COLO668 (cell line): ENCODE results near the gene ARL9.

Experiments
- DNase-seq: peaks from one replicate; lab custom pipeline; 2025; ENCODE audit not compliant: unreplicated experiment; lab: John Stamatoyannopoulos, UW

ARL9 gene

DNA sequence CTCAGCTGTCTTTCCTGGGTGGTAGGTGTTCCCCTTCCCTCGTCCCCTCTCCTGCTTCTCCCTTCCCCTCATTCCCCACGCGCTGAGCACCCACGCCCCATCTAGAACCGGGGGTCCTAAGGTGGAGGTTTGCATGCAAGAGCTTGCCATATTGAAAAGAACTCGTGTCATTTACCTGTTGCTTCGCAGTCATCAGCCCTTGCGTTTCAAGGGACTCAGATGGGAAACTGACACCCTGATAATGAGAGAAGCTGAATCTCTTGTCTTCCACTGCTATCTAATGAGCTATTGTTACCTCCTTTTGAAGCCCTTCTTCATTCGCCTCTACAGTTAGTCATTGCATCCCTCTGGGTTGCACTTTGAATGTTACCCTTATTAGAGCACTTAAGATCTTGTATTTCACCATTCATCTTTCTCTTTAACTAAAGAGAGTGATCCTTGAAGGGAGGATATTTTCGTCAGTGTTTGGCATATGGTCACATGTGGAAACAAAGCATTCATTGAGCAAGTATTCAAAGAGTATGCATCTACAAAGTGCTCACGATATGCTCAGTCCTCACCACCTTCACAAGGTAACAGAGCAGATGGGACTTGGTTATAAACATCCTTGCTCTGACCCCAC lies 25.7 kb downstream of the ARL9 start:
- DNase-seq: no peak

DNA sequence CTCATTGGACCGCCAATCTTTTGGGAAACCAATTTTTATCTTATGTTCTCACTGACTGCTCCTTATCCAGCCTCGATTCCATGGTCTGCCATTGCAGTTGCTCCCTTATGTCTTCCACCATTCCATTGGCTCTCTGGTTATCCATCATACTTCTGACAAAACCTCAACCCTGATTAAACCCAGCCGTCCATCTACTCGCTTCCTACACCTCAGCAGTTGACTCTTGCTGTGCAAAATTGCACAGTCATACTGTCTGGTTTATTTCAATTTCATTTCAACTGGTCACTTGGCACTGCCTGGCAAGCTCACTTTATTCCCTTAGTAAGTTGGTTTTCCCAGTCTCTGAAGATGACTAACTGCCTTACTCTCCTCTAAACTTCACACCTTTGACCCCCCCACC lies 26.2 kb downstream of the ARL9 start:
- DNase-seq: no peak

DNA sequence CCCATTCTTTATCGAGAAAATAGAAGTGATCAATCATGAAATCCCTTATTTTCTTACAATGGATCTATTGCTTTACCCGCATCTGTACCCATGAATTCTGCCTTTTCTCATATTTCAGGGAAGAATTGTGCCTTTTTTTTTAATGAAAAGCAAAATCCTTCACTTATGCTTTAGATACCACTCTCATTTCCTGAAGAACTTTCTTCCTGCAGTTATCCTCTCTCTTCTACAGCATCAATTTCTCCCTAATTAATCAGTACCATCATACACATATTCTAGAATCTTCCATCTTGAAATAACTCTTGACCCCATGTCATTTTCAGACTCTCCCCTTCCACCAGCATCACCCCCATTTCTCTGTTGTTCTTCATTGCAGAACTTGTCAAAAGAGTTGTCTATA lies 26.6 kb downstream of the ARL9 start:
- no peak for DNase-seq

DNA sequence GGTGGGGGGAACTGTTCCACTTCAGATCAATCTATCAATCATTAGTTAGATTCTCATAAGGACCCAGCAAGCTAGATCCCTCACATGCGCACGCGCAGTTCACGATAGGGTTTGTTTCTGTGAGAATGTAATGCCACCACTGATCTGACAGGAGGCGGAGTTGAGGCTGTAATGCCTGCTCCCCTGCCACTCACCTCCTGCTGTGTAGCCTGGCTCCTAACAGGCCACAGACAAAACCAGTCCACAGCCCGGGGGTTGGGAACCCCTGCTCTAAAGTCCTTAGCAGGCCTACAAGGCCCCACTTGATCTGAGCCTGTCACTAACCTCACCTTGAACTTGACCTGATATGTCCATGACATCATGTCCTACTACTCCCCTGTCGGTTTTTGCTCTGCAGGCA lies 30.3 kb downstream of the ARL9 start:
- no peak for DNase-seq

DNA sequence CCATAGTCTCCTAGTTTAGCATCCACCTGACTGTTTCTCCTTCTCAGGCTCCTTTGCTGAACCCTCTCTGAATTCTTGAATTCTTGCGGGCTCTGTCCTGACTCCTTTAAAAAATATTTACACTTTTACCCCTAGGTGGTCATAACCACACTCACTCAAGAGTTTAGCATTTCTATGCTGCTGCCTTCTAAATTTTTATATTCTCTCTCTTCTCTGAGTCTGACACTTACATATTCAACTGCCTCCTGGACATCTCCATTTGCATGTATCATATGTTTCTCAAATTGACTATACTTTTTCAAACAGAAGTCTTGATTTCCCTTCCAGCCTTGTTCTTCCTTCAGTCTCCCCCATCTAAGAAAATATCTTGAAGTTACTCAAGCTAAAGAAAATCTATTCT lies 31.6 kb downstream of the ARL9 start:
- no peak for DNase-seq

DNA sequence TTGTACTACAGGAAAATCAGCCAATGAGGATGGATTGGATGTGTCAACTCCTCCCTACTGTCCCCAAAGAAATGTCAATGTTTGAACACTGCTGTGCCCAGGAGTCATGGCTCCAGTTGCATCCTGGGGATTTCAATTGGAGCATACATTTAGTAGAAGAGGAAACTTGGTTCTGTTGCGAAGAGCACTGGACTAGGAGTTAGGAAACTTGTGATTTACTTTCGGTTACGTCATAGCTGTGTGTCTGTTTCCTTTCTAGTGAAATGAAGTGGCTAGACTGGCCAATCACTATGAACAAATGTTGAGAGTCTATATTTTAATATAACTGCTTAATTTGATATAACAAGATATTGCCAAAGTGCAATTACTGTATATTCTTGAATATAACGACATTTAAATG lies 35.2 kb downstream of the ARL9 start:
- no peak for DNase-seq

DNA sequence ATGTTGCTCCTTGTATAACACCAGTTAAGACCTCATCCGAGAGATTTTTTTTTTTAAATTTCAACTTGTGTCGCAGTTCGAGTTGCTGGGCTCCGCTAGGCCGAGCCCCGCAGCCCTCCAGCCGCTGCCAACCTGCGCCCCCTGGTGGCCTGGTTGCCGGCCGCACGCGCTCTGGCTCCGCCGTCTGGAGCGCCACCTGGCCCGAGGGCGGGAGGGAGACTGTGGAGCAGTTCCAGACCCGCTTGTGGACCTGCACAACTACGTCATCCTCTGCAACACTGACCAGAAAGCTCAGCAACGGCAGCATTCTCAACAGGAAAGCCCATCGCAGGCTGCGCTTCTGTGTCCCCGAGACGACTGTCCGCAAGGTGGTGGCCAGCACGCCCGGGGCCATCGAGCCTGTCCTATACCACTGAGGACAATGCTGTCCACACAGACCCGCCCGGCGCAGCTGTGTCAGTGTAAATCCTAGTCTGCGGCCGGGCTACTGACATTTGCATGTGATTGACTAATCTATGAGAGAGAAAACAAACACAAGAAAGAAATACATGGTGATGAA lies 39.1 kb downstream of the ARL9 start:
- peak; percentile 80 for DNase-seq

DNA sequence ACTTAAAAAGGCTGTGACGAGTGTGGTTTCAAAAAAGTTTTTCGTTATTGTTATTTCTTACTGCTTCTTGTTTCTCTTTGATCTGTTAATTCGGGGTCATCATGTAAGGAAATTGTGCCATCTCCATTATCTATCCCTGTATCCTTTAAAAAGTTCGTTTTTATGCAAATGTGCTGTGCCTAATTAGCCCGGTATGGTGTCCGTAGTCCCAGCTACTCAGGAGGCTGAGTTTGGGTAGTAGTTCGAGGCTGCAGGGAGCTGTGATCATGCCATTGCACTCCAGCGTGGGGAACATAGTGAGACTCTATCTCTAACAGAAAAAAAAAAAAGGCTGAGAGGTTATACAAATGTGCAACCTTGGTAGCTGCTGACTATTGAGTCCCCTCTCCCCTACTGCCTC lies 45.1 kb downstream of the ARL9 start:
- no peak for DNase-seq

DNA sequence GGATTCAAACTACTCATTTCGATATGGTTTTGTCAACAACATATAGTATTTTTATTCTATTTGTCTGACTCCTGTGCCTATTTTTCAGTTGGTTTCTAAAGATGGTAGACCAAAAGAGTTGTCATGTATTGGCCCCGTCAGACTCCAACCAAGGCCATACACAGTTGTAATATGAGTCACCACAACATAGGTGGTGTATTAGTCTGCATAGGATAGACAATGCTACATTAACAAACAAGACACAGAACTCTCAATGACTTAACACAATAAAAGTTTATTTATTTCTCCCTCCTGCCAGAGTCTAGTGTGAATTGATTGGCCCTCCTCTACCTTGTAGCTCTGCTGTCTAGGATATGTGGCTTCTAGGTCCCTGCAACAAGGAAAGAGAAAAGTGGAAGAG lies 45.9 kb downstream of the ARL9 start:
- DNase-seq: no peak

DNA sequence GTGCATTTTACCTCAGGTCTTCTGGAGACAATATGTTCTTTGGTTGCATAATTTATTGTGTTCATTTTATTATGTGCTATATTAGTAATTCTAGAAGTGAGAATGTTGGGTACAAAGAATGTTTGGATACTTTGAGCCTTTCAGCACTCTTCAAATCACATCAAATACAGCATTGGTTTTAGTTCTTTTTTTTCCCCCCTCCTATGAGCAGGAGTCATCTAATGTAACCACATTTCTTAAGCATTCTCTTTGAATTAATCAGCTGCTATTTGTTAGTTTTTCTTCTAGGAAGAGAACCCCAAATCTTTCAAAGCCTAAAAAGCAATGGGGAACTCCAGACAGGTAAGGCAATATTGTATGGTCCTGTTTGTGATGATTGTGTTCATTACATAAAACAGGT lies 46.7 kb downstream of the ARL9 start:
- DNase-seq: no peak

DNA sequence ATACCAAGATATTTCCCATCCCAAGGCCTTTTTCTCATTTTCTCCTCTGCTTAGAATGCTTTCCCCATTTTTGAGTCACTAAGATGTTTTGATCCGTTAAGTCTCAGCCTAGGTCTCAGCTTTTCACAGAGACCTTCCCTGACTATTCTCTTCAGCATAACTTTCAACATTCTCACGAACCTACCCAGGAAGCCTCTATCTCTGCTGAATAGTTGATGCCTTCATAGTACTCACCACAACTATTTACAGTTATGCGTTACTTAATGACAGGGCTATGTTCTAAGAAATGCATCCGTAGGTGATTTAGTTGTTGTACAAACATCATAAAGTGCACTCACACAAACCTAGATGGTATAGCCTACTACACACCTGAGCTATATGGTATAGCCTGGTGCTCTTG lies 64.5 kb downstream of the ARL9 start:
- no peak for DNase-seq
